IPS DF 19.7 (cell line): ENCODE measurements around the gene ARFIP1.

Experiments
- DNase-seq: peaks from one replicate; pipeline ENCODE4 v3.0.0-alpha.2; 2013; ENCODE audit warnings: low read depth, low spot score

The ARFIP1 gene

DNA sequence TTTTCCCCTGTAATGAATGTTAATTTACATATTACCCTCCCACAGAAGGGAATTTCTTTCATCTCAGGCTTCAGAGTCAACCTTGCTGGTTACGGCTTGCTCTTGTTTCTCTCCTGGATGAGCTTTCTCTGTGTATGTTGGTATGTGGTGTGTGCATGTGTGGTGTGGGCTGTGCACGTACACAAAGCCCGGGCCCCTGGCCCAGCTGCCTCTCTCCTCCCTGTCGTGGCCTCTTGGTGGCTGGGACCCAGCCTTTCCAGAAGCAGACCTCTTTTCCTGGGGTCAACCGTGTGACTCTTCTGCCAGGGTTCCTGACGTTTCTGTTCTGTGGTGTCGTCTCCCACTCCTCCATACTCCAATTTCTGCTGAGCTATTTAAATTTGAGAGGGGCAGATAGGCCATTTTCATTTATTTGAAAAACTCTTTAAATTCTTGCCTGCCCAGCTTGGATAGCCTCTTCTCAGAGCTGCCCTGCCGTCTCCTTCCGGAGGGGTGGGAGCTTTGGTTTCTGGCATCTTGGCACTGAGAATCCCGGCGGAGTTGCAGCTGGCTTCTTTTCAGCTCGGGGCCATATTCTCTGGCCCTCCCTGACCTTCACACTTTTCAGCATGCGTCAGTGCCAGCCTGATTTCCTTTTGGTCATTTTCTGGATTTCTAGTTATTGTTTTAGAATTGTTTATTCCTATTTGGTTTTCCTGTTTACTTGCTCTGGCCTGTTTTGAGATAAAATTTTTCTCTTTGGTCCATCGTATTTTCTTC lies 181.4 kb downstream of the ARFIP1 start:
- DNase-seq, result no peak

DNA sequence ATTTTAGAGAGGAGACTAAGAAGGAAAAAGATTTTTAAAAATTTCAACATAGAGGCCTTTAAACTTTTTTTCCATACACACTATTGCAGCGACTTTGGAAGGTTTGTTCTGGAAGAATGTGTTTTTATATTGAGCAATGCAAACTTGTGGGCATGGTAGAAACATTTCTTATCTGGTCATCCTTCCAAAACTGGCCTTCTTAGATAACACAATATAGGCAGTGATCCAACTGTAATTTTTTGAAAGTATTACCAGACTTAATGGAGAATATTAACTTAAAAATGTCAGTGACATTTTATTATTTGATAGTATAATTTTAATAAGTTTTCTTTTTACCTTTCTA lies 182.0 kb downstream of the ARFIP1 start:
- no peak for DNase-seq
